ENCODE data around the gene KCNK7.

DNA sequence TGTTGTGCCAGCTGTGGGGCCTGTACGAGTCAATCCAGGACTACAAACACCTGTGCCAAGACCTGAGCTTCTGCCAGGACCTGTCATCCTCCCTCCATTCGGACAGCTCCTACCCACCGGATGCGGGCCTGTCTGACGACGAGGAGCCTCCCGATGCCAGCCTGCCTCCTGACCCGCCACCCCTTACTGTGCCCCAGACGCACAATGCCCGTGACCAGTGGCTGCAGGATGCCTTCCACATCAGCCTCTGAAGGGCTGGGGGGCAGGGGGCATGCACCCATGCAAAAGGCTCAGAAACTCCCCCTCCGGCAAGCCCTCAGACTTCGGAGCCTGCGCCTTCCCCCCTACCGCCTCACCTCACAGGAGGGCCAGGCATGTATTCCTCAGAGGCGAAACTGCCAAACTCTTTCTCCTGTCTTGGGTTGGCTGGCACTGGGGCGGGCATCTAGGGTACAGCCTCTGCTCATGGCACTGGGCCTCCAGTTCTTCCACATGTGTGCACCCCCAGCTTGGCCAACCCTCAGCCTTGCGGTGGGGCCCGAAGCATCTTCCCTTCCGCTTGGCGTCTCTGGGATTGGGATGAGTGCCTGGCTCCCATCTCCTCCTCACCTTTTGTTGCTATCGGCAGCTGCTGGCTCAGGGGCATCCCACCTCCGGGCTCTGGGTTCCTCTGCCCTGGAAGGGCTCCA is 22.1 kb downstream of the KCNK7 start:
- TF ChIP-seq POLR2A (IDR thresholded peaks at IDR 0.05) (peak in 1 of 2 donors; percentile 6), CTCF (IDR thresholded peaks at IDR 0.05 in 4 of 5, conservative IDR thresholded peaks at IDR 0.05 in 1 of 5) (no peak)
